Mesenchymal stem cell (in vitro differentiated cells and primary cell): ENCODE results near the gene TMEM221.

Experiments
- DNase-seq: peaks from one replicate; pipeline ENCODE4 v3.0.0-alpha.2; 2013
- H2AFZ ChIP-seq: one replicate; pipeline ENCODE4 v1.6.1; 2013; ENCODE audit warnings: low read depth, mild to moderate bottlenecking, control low read depth, inconsistent platforms, low read length, moderate library complexity
- H2AK5ac ChIP-seq: 2 replicates; pipeline ENCODE4 v1.6.1; 2013; ENCODE audit warnings: low read length, moderate library complexity, mild to moderate bottlenecking, inconsistent platforms; ENCODE audit not compliant: severe bottlenecking
- H2BK120ac ChIP-seq: one replicate; pipeline ENCODE4 v1.6.1; 2013; ENCODE audit warnings: low read depth, mild to moderate bottlenecking, inconsistent platforms, low read length, moderate library complexity
- H2BK12ac ChIP-seq, 2 experiments: one replicate each; pipeline ENCODE4 v1.6.1; 2013; ENCODE audit warnings: inconsistent platforms in 2 of 2, low read length in 2 of 2, mild to moderate bottlenecking in 2 of 2, moderate library complexity in 2 of 2, control low read depth in 1 of 2
- H2BK15ac ChIP-seq: one replicate; pipeline ENCODE4 v1.6.1; 2013; ENCODE audit warnings: mild to moderate bottlenecking, low read depth, inconsistent platforms; ENCODE audit not compliant: poor library complexity, severe bottlenecking
- H2BK5ac ChIP-seq: 2 replicates; pipeline ENCODE4 v1.6.1; 2013; ENCODE audit warnings: low read depth, mild to moderate bottlenecking, low read length, control low read depth, inconsistent platforms; ENCODE audit not compliant: poor library complexity, severe bottlenecking
- H3K14ac ChIP-seq, 2 experiments: one replicate each; pipeline ENCODE4 v1.6.1; 2013; ENCODE audit warnings: inconsistent platforms in 2 of 2, low read length in 2 of 2, control low read depth in 1 of 2, mild to moderate bottlenecking in 1 of 2, moderate library complexity in 1 of 2
- H3K18ac ChIP-seq, 2 experiments: one replicate each; pipeline ENCODE4 v1.6.1; 2013; ENCODE audit warnings: inconsistent platforms in 2 of 2, low read length in 2 of 2, control low read depth in 1 of 2, low read depth in 1 of 2, mild to moderate bottlenecking in 1 of 2
- H3K23ac ChIP-seq, 2 experiments: one replicate each; pipeline ENCODE4 v1.6.1; 2013; ENCODE audit warnings: inconsistent platforms in 2 of 2, low read length in 2 of 2, mild to moderate bottlenecking in 2 of 2, moderate library complexity in 2 of 2, control low read depth in 1 of 2
- H3K27ac ChIP-seq: 2 replicates; pipeline ENCODE4 v1.5.1; 2013; ENCODE audit warnings: mild to moderate bottlenecking, moderate library complexity, low read length, control low read depth, inconsistent platforms; ENCODE audit not compliant: poor library complexity, severe bottlenecking
- H3K27me3 ChIP-seq, 2 experiments: 2 replicates each; pipeline versions ENCODE4 v1.6.1 to v1.7.0; 2013; ENCODE audit warnings: low read length in 2 of 2, mild to moderate bottlenecking in 2 of 2, moderate library complexity in 2 of 2, control low read depth in 1 of 2, inconsistent platforms in 1 of 2; ENCODE audit not compliant: control insufficient read depth in 1 of 2, insufficient read depth in 1 of 2
- H3K36me3 ChIP-seq, 2 experiments: 2 replicates each; pipeline versions ENCODE4 v1.6.1 to v1.7.0; 2013; ENCODE audit warnings: low read length in 2 of 2, control low read depth in 1 of 2, inconsistent platforms in 1 of 2, low read depth in 1 of 2, mild to moderate bottlenecking in 1 of 2; ENCODE audit not compliant: insufficient read depth in 2 of 2, control insufficient read depth in 1 of 2
- H3K4ac ChIP-seq, 2 experiments: one replicate each; pipeline ENCODE4 v1.6.1; 2013; ENCODE audit warnings: inconsistent platforms in 2 of 2, low read length in 2 of 2, mild to moderate bottlenecking in 2 of 2, moderate library complexity in 2 of 2, control low read depth in 1 of 2, low read depth in 1 of 2
- H3K4me1 ChIP-seq: 2 replicates; pipeline ENCODE4 v1.6.1; 2013; ENCODE audit warnings: low read depth, low read length, control low read depth; ENCODE audit not compliant: control insufficient read depth, insufficient read depth
- H3K4me2 ChIP-seq: 2 replicates; pipeline ENCODE4 v1.6.1; 2013; ENCODE audit warnings: low read length, mild to moderate bottlenecking, inconsistent platforms; ENCODE audit not compliant: poor library complexity, severe bottlenecking
- H3K4me3 ChIP-seq, 2 experiments: 2 replicates each; pipeline versions ENCODE4 v1.5.1 to v1.7.0; 2013; ENCODE audit warnings: low read length in 2 of 2, mild to moderate bottlenecking in 2 of 2, control low read depth in 1 of 2, low read depth in 1 of 2; ENCODE audit not compliant: insufficient read depth in 1 of 2
- H3K79me1 ChIP-seq: replicated peaks from 2 replicates; pipeline ENCODE4 v1.6.1; 2013; ENCODE audit warnings: mild to moderate bottlenecking, control low read depth, low read length, inconsistent platforms; ENCODE audit not compliant: poor library complexity, severe bottlenecking
- H3K9ac ChIP-seq: 2 replicates; pipeline ENCODE4 v1.7.0; 2013; ENCODE audit warnings: mild to moderate bottlenecking, low read length, moderate library complexity
- H3K9me3 ChIP-seq: 2 replicates; pipeline ENCODE4 v1.7.0; 2013; ENCODE audit warnings: mild to moderate bottlenecking, low read length; ENCODE audit not compliant: control insufficient read depth
- H4K8ac ChIP-seq: one replicate; pipeline ENCODE4 v1.6.1; 2013; ENCODE audit warnings: inconsistent platforms, mild to moderate bottlenecking, low read length, moderate library complexity
- H4K91ac ChIP-seq: one replicate; pipeline ENCODE4 v1.6.1; 2013; ENCODE audit warnings: mild to moderate bottlenecking, low read length, inconsistent platforms
- WGBS: methylation state at CpG from one replicate; pipeline ENCODE4 v1.1.7; 2013; ENCODE audit warnings: mixed read lengths; 5-methylcytosine and 5-hydroxymethylcytosine counted together

The TMEM221 gene

DNA sequence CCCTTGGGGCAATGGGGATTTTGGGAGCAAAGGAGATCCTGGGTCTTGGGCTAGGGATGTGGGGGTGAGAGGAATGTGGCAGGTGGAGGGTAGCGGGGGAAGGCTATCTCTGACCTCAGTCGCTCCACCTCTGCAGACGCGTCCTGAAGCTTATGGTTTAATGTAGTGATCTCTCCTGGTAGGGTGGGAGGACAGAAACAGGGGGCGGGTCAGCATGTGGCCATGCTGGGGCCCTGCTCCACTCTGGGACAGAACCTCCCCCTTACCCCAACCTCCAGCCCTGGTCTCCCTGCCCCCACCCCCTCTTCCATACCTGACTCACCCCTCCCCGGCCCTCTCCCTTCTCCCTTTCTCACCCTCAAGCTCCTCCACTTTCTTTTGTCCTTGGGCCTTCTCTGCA, 44.5 kb downstream of the TMEM221 start:
- Histone ChIP-seq H2AK5ac (no peak overlapping the region), H2BK120ac (peak overlapping the region; percentile 81), H3K4ac (peak overlapping the region in 1 of 2 experiments; percentile 45), H4K8ac (peak overlapping the region; percentile 27), H3K36me3 (no peaks in the 10 kb centered on the region), H4K91ac (peak overlapping the region; percentile 61), H3K9me3 (no peaks in the 10 kb centered on the region), H3K18ac (peak overlapping the region; percentile 71 to 75), H3K79me1 (no peaks in the 10 kb centered on the region), H2BK15ac (peak overlapping the region; percentile 46), H3K27ac (no peak overlapping the region), H2BK5ac (no peak overlapping the region), H3K4me1 (peaks cover 15% of the 10 kb centered on the region), H3K4me3 (peak overlapping the region in 1 of 2 experiments; percentile 59), H3K4me2 (no peak overlapping the region), H2BK12ac (peak overlapping the region in 1 of 2 experiments; percentile 71), H3K14ac (no peak overlapping the region), H3K9ac (no peak overlapping the region), H3K27me3 (peaks cover 6 to 15% of the 10 kb centered on the region in 2 experiments), H2AFZ (no peak overlapping the region), H3K23ac (no peak overlapping the region)
- no peak for DNase-seq
- 71% methylated on average over 3 of the region's 6 CpGs for WGBS

DNA sequence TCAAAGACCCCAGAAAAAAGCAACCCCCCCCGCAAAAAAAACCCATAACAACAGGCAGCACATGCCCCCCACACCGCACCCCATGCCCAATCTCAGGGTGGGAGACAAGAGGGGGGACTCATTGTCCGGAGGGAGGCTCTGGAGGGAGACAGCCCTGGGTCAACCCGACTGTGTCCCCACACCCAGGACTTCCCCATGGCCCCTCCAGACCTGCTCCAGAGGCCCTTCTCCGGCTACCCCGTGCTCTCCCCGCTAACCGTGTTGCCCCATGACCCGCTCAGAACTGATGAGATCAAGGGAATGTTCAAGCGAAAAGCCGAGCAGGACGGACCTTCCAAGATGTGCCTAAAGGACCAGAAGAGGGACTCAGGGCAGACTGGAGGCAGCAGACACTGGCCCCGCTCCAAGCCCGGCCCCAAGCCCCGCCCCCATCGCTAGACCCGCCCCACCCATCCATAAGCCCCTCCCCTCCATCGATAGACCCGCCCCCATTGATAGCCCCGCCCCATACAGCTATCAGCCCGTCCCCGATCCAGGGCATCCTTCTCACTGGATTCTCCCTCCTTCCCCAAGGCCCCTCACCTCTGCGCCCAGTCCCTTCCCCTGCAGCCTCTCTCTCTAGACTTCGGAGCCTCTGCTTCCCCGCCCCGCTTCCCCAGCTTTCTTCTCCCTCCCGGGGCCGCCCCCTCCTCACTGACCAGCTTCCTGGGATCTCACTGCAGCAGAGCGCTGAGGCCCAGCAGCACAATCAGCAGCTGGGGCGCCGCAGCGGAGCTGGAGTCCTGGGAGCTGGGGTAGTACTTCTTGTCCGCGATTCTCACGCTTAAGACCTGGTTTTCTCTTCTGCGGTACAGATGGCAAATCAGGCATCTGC, 45.2 kb downstream of the TMEM221 start:
- H3K79me1 ChIP-seq = no peaks in the 10 kb centered on the region
- peak overlapping the region in 1 of 2 experiments; percentile 38 for H3K14ac ChIP-seq
- H2AFZ ChIP-seq = no peak overlapping the region
- no peaks in the 10 kb centered on the region for H3K36me3 ChIP-seq
- H2BK120ac ChIP-seq = peak overlapping the region; percentile 81
- no peak overlapping the region for H4K91ac ChIP-seq
- H3K4me3 ChIP-seq = no peak overlapping the region
- H4K8ac ChIP-seq = peak overlapping the region; percentile 71
- H3K27ac ChIP-seq = no peak overlapping the region
- no peak overlapping the region for H3K4me2 ChIP-seq
- 26% methylated on average over 33 of the region's 36 CpGs for WGBS
- no peak overlapping the region for H3K9ac ChIP-seq
- H2BK12ac ChIP-seq = peak overlapping the region in 1 of 2 experiments; percentile 32
- no peak overlapping the region for H3K23ac ChIP-seq
- peak overlapping the region; percentile 63 for H2BK15ac ChIP-seq
- peak overlapping the region; percentile 71 to 78 for H3K18ac ChIP-seq
- H2AK5ac ChIP-seq = no peak overlapping the region
- peaks cover 6 to 15% of the 10 kb centered on the region in 2 experiments for H3K27me3 ChIP-seq
- peaks cover 15% of the 10 kb centered on the region for H3K4me1 ChIP-seq
- H3K9me3 ChIP-seq = no peaks in the 10 kb centered on the region
- no peak overlapping the region for H3K4ac ChIP-seq
- H2BK5ac ChIP-seq = no peak overlapping the region
- DNase-seq = peak; percentile 62

DNA sequence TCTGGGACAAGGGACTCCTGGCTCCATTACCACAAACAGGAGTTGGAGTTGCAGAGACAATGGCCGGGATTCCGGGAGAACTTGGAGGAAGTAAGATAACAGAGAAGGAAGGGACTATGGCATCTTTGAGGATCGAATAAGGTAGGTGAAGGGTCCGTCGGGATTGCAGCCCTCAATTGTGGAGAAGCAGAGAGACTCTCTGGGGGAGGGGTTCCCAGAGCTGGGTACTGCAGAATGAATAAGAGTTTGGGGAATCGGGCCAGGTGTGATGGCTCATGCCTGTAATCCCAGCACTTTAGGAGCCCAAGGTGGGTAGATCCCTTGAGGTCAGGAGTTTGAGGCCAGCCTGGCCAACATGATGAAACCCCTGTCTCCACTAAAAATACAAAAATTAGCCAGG, 46.8 kb downstream of the TMEM221 start:
- no peak overlapping the region for H2BK120ac ChIP-seq
- H4K8ac ChIP-seq = no peak overlapping the region
- WGBS = 96% methylated on average over 6 of the region's 6 CpGs
- no peak overlapping the region for H2AK5ac ChIP-seq
- H2AFZ ChIP-seq = no peak overlapping the region
- no peaks in the 10 kb centered on the region for H3K36me3 ChIP-seq
- no peak overlapping the region for H4K91ac ChIP-seq
- no peaks in the 10 kb centered on the region for H3K9me3 ChIP-seq
- no peaks in the 10 kb centered on the region for H3K79me1 ChIP-seq
- no peak overlapping the region for H3K18ac ChIP-seq
- H3K23ac ChIP-seq = no peak overlapping the region
- no peak overlapping the region for H2BK15ac ChIP-seq
- H3K9ac ChIP-seq = no peak overlapping the region
- peaks cover 15% of the 10 kb centered on the region for H3K4me1 ChIP-seq
- H3K4me2 ChIP-seq = no peak overlapping the region
- H3K27ac ChIP-seq = no peak overlapping the region
- H2BK5ac ChIP-seq = no peak overlapping the region
- H3K27me3 ChIP-seq = peaks cover 6 to 15% of the 10 kb centered on the region in 2 experiments
- no peak overlapping the region for H3K14ac ChIP-seq
- no peak overlapping the region for H3K4me3 ChIP-seq
- no peak for DNase-seq
- no peak overlapping the region for H2BK12ac ChIP-seq
- H3K4ac ChIP-seq = no peak overlapping the region

DNA sequence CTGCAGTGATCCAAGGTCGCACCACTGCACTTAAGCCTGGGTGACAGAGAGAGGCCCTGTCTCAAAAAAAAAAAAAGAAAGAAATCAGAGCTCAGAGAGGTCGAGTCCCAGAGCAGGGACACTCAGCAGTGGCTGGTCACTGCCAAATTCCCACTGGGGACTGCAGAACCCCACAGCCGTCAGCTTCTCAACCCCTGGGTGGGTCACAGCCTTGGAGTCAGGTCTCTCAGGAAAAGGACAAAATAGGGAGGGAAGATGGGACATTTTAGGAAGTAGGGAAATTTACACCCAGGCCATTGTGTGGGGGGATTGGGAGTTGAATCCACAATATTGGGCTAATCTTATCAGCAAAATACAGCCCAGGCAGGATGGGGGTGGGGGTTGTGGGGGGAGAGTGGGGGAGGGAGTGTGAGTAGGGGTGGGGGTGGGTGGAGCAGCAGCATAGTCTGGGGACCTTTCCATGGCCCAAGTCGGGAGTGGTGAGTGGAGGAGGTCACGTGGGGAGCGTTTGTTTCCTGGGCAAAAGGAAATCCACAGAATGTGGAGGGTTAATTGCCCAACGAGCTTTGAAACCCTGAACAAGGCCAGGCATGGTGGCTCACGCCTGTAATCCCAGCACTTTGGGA, 49.5 kb downstream of the TMEM221 start:
- Histone ChIP-seq H3K4ac (no peak overlapping the region), H3K9me3 (no peaks in the 10 kb centered on the region), H3K4me2 (no peak overlapping the region), H3K14ac (no peak overlapping the region), H3K9ac (no peak overlapping the region), H3K23ac (no peak overlapping the region), H3K27ac (no peak overlapping the region), H4K91ac (no peak overlapping the region), H4K8ac (no peak overlapping the region), H2BK5ac (no peak overlapping the region), H3K4me1 (peaks cover 6% of the 10 kb centered on the region), H3K79me1 (no peaks in the 10 kb centered on the region), H3K4me3 (no peak overlapping the region), H3K18ac (no peak overlapping the region), H2AFZ (no peak overlapping the region), H2AK5ac (no peak overlapping the region), H2BK120ac (no peak overlapping the region), H3K27me3 (peaks cover 10 to 14% of the 10 kb centered on the region in 2 experiments), H2BK12ac (no peak overlapping the region), H3K36me3 (no peaks in the 10 kb centered on the region), H2BK15ac (no peak overlapping the region)
- no peak for DNase-seq
- WGBS = 77% methylated on average over 8 of the region's 8 CpGs
